GM18508 (cell line): ENCODE data around the gene LPAR2.
"Not testable (repeated sequence)": the region's sequence is repeated elsewhere in the genome, so short reads cannot be mapped to it uniquely, and the experiment has no call there.

Experiments used
- ATAC-seq: cut with Tn5 transposase; IDR thresholded peaks from one replicate; pipeline ENCODE4 v1.9.1; 2021; ENCODE audit warnings: moderate number of reproducible peaks; ENCODE audit not compliant: insufficient read depth, unreplicated experiment

Gene LPAR2

GRCh38 chr19:19633711-19634515 lies 5.9 kb upstream of the LPAR2 start:
- ATAC-seq = no peak

GRCh38 chr19:19632661-19633060 lies 4.6 kb upstream of the LPAR2 start:
- no peak for ATAC-seq

- no peak for ATAC-seq
Measured at GRCh38 chr19:19631346-19631745, 3.3 kb upstream of the LPAR2 start.

GRCh38 chr19:19630426-19630825 lies 2.4 kb upstream of the LPAR2 start:
- no peak for ATAC-seq

- ATAC-seq = no peak
Measured at GRCh38 chr19:19630062-19630414, 2.0 kb upstream of the LPAR2 start.

- ATAC-seq = no peak
Measured at GRCh38 chr19:19628501-19629134, 598 bp upstream of the LPAR2 start.

- ATAC-seq = no peak
Measured at GRCh38 chr19:19626516-19627472, 1.2 kb downstream of the LPAR2 start.

GRCh38 chr19:19624032-19624570 lies 3.9 kb downstream of the LPAR2 start:
- ATAC-seq = no peak

- no peak for ATAC-seq
Measured at GRCh38 chr19:19623383-19623782, 4.6 kb downstream of the LPAR2 start.

GRCh38 chr19:19619849-19620210 lies 8.2 kb downstream of the LPAR2 start:
- ATAC-seq = no peak

GRCh38 chr19:19619181-19619848 lies 8.7 kb downstream of the LPAR2 start:
- no peak for ATAC-seq

- ATAC-seq = peak; percentile 91
Measured at GRCh38 chr19:19618219-19619051, 9.6 kb downstream of the LPAR2 start, which contains the start of gene PBX4. PBX4 (minus strand) TSS chr19:19618687; CDS start chr19:19618629, 58 bp downstream.

GRCh38 chr19:19615086-19615485 lies 12.9 kb downstream of the LPAR2 start:
- no peak for ATAC-seq

- ATAC-seq = no peak
Measured at GRCh38 chr19:19613506-19613905, 14.5 kb downstream of the LPAR2 start.

GRCh38 chr19:19610376-19611202 lies 17.4 kb downstream of the LPAR2 start:
- no peak for ATAC-seq

- ATAC-seq = not testable (repeated sequence)
Measured at GRCh38 chr19:19606686-19607085, 21.3 kb downstream of the LPAR2 start.

- no peak for ATAC-seq
Measured at GRCh38 chr19:19606021-19606420, 22.0 kb downstream of the LPAR2 start.

GRCh38 chr19:19602713-19603324 lies 25.2 kb downstream of the LPAR2 start:
- ATAC-seq = no peak
